Endothelial cell (in vitro differentiated cells): ENCODE results near the gene TPRG1L. TPM values are rescaled to one million over a fixed set of nuclear protein-coding genes. Genes with fewer than 3 reads are reported as not detected.
A peak's percentile ranks its signal among the peaks of the same experiment; 100 is the strongest.
"Not testable (repeated sequence)": the region's sequence is repeated elsewhere in the genome, so short reads cannot be mapped to it uniquely, and the experiment has no call there.

Experiments used
- DNase-seq: peaks from one replicate; pipeline ENCODE4 v3.0.0; 2021; ENCODE audit warnings: low spot score
- H3K27ac Mint-ChIP-seq: one replicate; pipeline ENCODE4 v1.8.0; 2021; ENCODE audit warnings: mixed read lengths, inconsistent platforms; ENCODE audit not compliant: unreplicated experiment
- H3K27me3 Mint-ChIP-seq: one replicate; pipeline ENCODE4 v1.8.0; 2021; ENCODE audit warnings: mild to moderate bottlenecking, moderate library complexity, mixed read lengths, inconsistent platforms; ENCODE audit not compliant: unreplicated experiment
- H3K36me3 Mint-ChIP-seq: one replicate; pipeline ENCODE4 v1.8.0; 2021; ENCODE audit warnings: mild to moderate bottlenecking, low read depth, mixed read lengths, inconsistent platforms; ENCODE audit not compliant: unreplicated experiment
- H3K4me1 Mint-ChIP-seq: one replicate; pipeline ENCODE4 v1.8.0; 2021; ENCODE audit warnings: mild to moderate bottlenecking, mixed read lengths, inconsistent platforms; ENCODE audit not compliant: unreplicated experiment
- H3K4me3 Mint-ChIP-seq: one replicate; pipeline ENCODE4 v1.8.0; 2021; ENCODE audit warnings: mild to moderate bottlenecking, mixed read lengths, inconsistent platforms; ENCODE audit not compliant: unreplicated experiment
- H3K9me3 Mint-ChIP-seq: one replicate; pipeline ENCODE4 v1.8.0; 2021; ENCODE audit warnings: mixed read lengths, inconsistent platforms; ENCODE audit not compliant: unreplicated experiment
- CTCF ChIP-seq: fragments of 200-600 bp; sonication (generic); IDR thresholded peaks from one replicate; pipeline ENCODE4 v1.5.0; 2021; ENCODE audit warnings: antibody characterized with exemption; ENCODE audit not compliant: unreplicated experiment
- total RNA-seq: library from RNA; stranded (reverse); fragmentation: NEBNext Ultra II Directional; extraction: Animal tissue kit (Norgen Biotek cat#: 25700); gene quantifications from one replicate; pipeline ENCODE4 v1.2.1, GENCODE V29; 2021; ENCODE audit not compliant: unreplicated experiment

TPRG1L gene
- total RNA-seq, 1 donor from 2014 or later: 35.2 TPM

GRCh38 chr1:3578433-3578805, 46.4 kb upstream of the TPRG1L start:
- Mint-ChIP-seq H3K4me1 (peaks cover 29% of the 10 kb centered on the region), H3K27ac (no peak overlapping the region), H3K27me3 (peaks cover 18% of the 10 kb centered on the region), H3K36me3 (peaks cover 7% of the 10 kb centered on the region), H3K4me3 (no peak overlapping the region), H3K9me3 (no peaks in the 10 kb centered on the region)
- no peak for DNase-seq
- TF ChIP-seq CTCF: no peak

- peaks cover 7% of the 10 kb centered on the region for H3K36me3 Mint-ChIP-seq
- peak overlapping the region; percentile 81 for H3K27ac Mint-ChIP-seq
- TF ChIP-seq CTCF: no peak
- H3K4me3 Mint-ChIP-seq: no peak overlapping the region
- no peaks in the 10 kb centered on the region for H3K9me3 Mint-ChIP-seq
- H3K27me3 Mint-ChIP-seq: peaks cover 18% of the 10 kb centered on the region
- peaks cover 29% of the 10 kb centered on the region for H3K4me1 Mint-ChIP-seq
- no peak for DNase-seq
These were observed 45.9 kb upstream of the TPRG1L start for GRCh38 chr1:3578906-3579305.

GRCh38 chr1:3579626-3580025, 45.2 kb upstream of the TPRG1L start:
- no peak overlapping the region for H3K27ac Mint-ChIP-seq
- no peak for TF ChIP-seq CTCF

GRCh38 chr1:3580231-3580630, 44.6 kb upstream of the TPRG1L start:
- H3K27me3 Mint-ChIP-seq: peaks cover 15% of the 10 kb centered on the region
- H3K27ac Mint-ChIP-seq: no peak overlapping the region
- peaks cover 29% of the 10 kb centered on the region for H3K4me1 Mint-ChIP-seq
- H3K4me3 Mint-ChIP-seq: no peak overlapping the region
- DNase-seq: no peak
- TF ChIP-seq CTCF: no peak
- H3K36me3 Mint-ChIP-seq: peaks cover 7% of the 10 kb centered on the region
- no peaks in the 10 kb centered on the region for H3K9me3 Mint-ChIP-seq

More at GRCh38 chr1:3579626-3580025, 45.2 kb upstream of the TPRG1L start:
- Mint-ChIP-seq H3K27me3 (peaks cover 16% of the 10 kb centered on the region), H3K36me3 (peaks cover 7% of the 10 kb centered on the region), H3K9me3 (no peaks in the 10 kb centered on the region), H3K4me3 (no peak overlapping the region), H3K4me1 (peaks cover 29% of the 10 kb centered on the region)
- no peak for DNase-seq

GRCh38 chr1:3581296-3582036, 43.3 kb upstream of the TPRG1L start:
- no peaks in the 10 kb centered on the region for H3K9me3 Mint-ChIP-seq
- peak; percentile 49 for DNase-seq
- peaks cover 29% of the 10 kb centered on the region for H3K4me1 Mint-ChIP-seq
- peak overlapping the region; percentile 73 for H3K27ac Mint-ChIP-seq
- H3K27me3 Mint-ChIP-seq: peaks cover 15% of the 10 kb centered on the region
- peaks cover 5% of the 10 kb centered on the region for H3K36me3 Mint-ChIP-seq
- no peak for TF ChIP-seq CTCF
- no peak overlapping the region for H3K4me3 Mint-ChIP-seq

GRCh38 chr1:3583751-3584150, 41.1 kb upstream of the TPRG1L start:
- H3K9me3 Mint-ChIP-seq: not testable (repeated sequence)

More at GRCh38 chr1:3583751-3584150, 41.1 kb upstream of the TPRG1L start:
- H3K4me3 Mint-ChIP-seq, H3K27ac Mint-ChIP-seq, DNase-seq: not testable (repeated sequence)
- Mint-ChIP-seq H3K4me1 (peaks cover 28% of the 10 kb centered on the region), H3K36me3 (peaks cover 11% of the 10 kb centered on the region), H3K27me3 (peaks cover 18% of the 10 kb centered on the region)
